CD4-positive, alpha-beta T cell treated with Interleukin-4 for 4 hours (primary cell): ENCODE data around the gene OR6C75.
"Not testable (repeated sequence)": the region's sequence is repeated elsewhere in the genome, so short reads cannot be mapped to it uniquely, and the experiment has no call there.

ENCODE experiments used
- DNase-seq: peaks from one replicate; pipeline ENCODE4 v3.0.0-alpha.2; 2020

The OR6C75 gene

DNA sequence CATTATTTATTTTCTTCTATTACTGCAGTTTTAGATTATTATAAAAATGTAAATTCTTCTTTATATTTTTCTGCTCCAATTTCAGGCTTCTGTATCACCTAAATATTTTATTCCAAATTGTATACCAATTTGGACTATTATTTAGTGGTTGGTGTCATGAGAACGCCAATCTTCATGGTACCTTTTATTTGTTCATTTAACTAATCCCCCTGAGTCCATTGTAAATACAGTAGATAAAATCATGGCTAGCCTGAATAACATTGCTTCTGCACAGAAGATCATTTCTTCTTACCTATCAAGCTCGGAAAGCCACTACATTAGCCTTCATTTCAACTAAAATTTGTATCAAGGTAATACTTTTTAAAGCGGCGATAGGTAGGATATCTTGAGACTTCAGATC lies at the start of gene OR6C75:
TSS of gene OR6C75 (plus strand) at position 301 of the 400 bp plus-strand sequence. CDS start 2,136 bp downstream, outside the sequence.
- DNase-seq, result no peak

DNA sequence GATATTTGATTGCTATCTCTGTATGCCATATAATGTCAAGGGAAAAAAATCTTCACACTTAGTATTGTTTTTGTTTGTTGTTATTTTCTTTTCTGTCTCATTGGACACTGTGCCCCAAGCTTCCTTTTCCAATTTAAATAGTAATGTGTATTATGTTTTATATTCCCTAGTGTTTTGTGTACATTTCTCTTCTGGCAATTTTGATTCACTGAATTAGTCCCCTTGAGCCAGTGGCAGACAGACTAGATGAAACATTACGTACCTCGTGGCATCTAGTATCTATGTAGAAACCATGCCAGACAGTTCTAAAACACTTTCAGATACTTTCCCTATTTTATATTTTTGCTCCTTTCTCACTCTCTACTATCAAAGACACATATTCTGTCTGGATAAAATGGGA lies 48.7 kb upstream of the OR6C75 start, which contains the start of gene OR6C1:
TSS of gene OR6C1 (plus strand) at position 301 of the 400 bp plus-strand sequence. CDS start 6,257 bp downstream, outside the sequence.
- no peak for DNase-seq

DNA sequence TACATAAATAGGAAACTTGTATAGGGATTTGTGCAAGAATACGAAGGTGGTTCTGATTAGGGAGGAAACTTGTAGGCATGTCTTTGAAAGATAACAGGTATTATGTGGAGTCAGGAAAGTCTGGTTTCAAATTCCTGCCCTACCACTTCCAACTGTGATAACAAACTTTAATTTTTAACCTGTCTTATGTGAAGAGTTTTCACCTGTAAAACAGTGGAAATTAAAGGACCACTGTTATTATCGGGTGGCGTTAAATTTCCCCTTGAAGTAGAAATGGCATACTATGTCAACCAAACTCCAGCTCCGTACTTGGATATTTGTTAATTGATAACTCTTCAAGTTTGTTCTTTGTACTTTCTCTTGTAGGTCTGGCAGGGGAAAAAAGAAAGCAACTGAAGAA lies 42.6 kb upstream of the OR6C75 start:
- DNase-seq, result no peak

DNA sequence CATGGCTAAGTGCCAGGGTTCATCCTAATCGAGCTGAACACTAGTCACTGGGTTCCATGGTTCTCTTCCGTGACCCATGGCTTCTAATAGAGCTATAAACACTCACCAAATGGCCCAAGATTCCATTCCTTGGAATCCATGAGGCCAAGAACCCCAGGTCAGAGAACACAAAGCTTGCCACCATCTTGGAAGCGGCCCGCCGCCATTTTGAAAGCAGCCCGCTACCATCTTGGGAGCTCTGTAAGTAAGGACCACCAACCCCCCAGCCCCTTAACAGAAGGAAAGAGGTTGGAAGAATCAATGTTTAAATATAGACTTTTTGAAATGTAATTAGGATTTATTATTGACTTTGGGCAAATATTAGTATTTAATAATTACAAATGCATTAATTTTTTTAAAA lies 37.0 kb upstream of the OR6C75 start:
- not testable (repeated sequence) for DNase-seq

DNA sequence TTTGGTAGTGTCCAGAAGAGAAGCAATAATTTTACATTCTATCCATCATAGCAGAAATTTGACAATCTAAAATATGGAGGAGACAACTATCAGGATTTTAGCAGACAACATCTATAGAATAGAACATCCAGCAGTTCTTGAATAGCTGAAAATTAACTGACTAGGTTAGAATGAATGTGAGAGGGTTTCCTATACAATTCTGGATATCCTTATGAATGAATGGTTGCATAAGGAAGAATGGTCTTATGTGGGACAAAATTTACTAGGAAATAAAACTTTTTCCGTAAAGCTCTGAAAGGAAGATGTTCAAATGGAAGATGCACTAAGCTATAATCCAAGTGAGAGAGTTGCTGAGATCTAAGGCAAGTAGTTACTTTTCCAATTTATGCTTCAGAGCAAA lies 32.3 kb upstream of the OR6C75 start, which contains the start of gene OR6C3:
TSS of gene OR6C3 (plus strand) at position 301 of the 400 bp plus-strand sequence. CDS start 955 bp downstream, outside the sequence.
- no peak for DNase-seq

DNA sequence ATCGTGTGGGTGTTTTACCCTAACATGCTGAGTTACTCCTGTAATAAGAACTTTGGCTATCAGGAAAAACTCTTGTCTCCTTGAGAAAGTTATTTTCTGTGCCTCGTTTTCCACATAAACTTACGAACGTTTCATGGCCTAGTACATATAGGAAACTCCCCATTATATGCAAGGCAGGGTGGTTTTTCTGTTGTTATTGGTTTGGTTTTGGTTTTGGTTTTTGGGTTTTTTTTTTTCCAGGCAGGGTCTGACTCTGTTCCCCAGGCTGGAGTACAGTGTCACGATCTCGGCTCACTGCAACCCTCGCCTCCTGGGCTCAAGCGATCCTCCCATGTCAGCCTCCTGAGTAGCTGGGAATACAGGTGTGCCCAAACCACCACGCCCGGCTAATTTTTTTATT lies 26.8 kb upstream of the OR6C75 start:
- no peak for DNase-seq

DNA sequence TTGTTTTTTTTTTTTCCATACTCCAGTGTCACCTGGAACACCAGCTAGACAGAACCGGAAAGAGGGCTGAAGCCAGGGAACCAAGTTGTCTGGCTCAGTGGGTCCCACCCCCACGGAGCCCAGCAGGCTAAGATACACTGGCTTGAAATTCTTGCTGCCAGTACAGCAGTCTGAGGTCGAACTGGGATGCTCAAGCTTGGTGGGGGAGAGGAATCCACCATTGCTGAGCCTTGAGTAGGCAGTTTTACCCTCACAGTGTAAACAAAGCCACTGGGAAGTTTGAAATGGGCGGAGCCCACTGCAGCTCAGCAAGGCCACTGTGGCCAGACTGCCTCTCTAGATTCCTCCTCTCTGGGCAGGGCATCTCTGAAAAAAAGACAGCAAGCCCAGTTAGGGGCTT lies 7.4 kb upstream of the OR6C75 start:
- DNase-seq, result not testable (repeated sequence)

DNA sequence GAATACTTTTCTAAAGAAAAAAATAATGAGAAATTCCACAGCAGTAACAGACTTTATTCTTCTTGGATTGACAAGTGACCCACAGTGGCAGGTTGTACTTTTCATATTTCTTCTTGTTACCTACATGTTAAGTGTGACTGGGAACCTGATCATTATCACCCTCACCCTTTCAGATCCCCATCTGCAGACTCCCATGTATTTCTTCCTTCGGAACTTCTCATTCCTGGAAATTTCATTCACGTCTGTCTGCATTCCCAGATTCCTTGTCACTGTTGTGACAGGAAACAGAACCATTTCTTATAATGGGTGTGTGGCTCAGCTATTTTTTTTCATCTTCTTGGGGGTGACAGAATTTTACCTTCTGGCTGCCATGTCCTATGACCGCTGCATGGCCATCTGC lies 2.3 kb downstream of the OR6C75 start:
- no peak for DNase-seq

DNA sequence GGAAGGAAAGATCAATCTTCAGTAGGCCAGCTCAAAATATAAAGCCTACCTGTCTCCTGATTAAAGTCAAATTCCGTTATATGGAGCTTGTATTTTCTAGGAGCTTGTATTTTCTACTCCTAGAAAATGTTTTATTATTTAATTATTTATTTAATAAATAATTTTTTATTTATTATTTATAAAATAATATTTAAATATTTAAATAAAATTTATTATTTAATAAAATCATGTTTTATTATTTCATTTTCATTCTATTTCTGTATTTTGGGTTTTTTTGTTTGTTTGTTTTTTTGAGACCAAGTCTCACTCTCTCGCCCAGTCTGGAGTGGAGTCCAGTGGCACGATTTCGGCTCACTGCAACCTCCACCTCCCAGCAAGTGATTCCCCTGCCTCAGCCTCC lies 9.7 kb downstream of the OR6C75 start:
- no peak for DNase-seq

DNA sequence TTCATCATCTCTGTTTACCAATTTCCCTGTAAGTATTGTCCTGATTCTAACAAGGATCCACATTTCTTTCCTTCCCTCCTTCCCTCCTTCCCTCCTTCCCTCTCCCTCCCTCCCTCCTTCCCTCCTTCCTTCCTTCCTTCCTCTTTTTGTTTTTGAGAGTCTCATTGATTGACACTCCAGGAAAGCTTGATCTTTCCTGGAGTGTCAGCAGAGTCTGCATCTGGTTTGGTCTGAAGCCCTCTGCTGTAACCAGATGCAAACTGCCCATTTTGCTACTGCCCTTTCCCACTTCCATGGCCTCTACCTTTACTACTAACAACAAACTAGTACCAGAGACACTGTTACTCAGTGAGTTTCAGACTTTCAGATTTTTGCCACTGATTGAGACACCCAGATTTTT lies 23.1 kb downstream of the OR6C75 start:
- DNase-seq, result no peak

DNA sequence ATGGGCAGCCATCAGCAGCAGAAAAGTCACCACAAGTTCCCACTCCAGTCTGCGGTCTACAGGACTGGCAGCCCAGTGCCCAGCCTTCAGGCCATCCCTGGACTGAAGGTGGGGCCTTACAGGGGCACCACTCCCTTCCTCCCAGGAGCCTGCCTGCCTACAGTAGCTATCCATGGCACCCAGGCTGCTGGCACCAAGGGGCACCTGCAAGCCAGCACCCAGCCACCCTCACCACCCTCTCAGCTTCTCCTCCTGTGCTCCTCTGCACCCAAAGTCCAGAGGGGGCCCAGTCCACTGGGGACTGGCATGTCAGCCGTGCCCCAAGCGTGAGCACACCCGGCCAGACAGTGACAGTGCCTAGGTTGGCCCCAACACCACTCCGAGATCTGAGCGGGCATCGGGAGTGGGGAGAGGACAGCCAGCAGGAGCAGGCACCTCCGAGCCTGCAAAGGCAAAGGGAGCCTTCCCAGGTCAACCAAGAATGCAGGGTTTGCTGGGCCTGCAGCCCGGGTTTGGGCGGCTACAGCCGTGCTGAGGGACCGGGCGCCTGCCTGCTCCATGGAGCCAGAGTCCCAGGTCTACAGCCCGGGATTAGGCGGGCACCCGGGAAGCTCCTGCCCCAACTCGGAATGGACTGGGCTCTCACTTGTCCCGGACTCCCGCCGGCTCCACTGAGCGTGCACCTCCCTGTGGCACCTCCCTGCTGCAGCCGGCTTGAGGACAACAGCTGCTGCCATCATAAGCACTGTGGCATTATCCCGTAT lies 29.4 kb downstream of the OR6C75 start:
- DNase-seq, result no peak

DNA sequence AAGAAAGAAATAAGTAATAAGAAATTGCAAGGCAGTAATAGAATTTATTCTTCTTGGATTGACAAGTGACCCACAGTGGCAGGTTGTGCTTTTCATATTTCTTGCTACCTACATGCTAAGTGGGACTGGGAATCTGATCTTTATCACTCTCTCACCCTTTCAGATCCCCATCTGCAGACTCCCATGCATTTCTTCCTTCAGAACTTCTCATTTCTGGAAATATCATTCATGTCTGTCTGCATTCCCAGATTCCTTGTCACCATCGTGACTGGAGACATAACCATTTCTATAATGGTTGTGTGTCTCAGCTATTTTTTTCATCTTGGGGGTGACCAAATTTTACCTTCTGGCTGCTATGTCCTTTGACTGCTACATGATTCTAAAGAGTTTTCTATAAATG lies 33.6 kb downstream of the OR6C75 start:
- DNase-seq, result no peak

DNA sequence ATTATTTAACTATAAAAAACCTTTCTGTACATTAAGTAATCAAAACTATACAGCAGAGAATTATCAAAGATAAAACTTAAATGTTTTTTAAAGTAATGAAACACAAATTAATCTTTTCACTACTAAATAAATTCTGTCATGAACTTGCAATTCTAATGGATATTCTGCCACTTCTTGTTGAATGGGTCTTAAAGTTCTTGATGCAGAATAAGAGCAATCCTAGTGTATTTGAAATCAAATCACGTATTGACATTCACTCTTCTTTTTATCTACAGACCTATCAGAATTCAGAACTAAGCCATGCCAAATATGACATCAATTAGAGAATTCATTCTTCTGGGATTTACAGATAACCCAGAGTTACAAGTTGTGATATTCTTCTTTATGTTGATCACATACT lies 37.5 kb downstream of the OR6C75 start, which contains the start of gene OR6C65:
TSS of gene OR6C65 (plus strand) at position 301 of the 400 bp plus-strand sequence. CDS start at position 301, 0 bp downstream.
- DNase-seq, result no peak

DNA sequence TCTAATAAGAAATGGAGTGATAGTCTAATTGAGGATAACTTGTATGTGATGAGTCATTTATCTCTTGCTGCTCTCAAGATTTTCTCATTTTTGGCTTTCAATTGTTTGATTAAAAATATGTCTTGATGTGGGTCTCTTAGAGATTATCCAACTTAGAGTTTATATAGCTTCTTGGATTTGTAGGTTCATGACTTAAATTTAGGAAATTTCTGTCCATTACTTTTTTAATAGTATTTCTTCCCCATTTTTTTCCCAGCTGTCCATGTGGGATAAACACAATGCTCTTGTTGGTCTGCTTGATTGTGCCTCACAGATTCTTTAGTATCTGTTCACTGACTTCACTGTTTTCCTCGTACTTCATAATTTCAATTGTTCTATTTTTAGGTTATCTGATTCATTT lies 45.1 kb downstream of the OR6C75 start:
- DNase-seq, result no peak

DNA sequence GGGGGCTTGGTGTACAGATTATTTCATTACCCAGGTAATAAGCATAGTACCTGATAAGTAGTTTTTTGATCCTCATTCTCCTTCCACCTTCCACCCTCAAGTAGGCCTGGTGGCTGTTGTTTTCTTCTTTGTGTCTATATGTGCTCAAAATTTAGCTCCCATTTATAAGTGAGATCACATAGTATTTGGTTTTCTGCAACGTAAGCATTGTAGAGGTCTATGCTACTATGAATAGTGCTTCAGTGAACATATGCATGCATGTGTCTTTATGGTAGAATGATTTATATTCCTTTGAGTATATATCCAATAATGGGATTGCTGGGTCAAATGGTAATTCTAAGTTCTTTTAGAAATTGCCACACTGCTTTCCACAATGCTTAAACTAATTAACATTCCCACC lies 46.4 kb downstream of the OR6C75 start:
- not testable (repeated sequence) for DNase-seq

DNA sequence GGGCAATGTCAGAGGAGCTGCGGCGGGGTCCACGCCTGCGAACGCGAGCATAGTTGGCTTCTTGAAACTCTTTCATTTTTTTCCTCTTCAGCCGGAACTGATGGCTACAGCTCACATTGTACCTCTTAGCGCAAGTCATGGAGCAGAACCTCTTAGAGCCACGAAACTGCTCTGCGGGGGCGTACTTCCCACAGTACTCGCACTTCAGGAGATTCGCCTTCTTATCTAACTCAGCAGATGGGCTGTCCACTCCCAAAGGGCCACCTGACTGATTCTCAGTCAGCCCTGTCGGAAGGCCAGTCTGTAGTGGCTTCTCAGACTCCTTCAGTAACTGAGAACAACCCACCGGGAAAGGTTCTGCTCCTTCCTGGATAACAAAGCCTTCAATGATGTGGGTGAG lies 49.4 kb downstream of the OR6C75 start:
- DNase-seq, result not testable (repeated sequence)

DNA sequence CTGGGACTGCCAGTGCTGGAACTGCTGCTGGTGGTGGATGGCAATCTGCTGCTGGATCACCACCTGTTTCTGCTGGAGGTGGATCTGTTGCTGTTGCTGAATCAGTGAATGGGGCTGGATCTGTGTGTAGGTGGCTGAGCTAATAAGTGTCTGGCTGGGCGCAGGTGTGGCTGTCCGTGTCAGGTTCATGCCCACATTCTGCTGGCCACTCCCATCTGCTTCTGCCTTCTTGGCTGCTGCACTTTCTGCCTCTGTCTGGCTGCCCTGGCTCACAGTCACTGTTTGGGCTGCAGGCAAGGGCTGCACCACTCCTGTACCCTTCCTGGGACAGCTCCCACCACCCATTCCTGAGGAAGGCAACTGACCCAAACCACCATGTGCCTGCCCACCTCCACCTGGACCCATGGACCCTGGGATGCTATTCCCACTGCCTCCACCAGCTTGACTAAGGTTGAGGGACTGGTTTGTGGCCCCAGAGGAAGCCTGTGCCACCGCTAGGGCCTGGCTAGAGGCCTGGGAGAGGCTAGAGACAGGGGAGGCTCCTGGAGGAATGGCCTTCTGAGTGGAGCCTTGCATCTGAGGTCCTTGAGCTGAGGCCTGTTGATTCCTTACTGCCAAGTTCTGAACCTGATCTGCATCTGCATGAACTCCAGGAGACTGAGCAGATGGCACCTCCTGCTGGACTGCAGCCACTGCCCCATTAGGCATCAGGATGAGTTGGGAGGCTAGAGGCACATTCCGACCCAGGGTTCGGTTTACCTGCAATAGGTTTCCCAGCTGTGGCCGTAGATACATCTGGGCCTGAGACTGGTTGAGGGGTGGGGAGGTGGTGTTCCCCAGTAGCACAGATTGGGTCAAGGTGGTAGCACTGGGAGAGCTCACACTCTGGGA lies 51.0 kb downstream of the OR6C75 start:
- DNase-seq, result not testable (repeated sequence)

DNA sequence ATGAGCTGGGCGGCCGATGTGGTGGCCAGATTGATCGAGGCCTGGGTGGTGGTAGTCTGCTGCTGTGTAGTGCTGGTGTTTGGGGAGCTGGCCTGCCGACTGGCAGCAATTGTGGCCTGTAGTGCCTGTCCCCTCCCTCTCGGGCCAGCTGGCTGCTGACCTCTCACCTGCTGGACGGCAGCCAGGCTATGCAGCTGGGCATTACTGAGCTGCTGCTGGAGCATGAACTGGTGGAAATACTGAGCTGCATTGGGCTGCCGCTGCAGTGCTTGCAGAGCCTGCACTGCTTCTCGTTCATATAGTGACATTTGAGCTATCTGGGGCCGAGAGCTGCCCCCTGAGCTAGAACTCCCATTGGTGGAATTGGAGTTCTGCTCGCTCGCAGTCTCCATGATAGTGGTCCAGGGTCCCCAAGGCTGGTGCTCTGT lies 51.6 kb downstream of the OR6C75 start:
- not testable (repeated sequence) for DNase-seq

DNA sequence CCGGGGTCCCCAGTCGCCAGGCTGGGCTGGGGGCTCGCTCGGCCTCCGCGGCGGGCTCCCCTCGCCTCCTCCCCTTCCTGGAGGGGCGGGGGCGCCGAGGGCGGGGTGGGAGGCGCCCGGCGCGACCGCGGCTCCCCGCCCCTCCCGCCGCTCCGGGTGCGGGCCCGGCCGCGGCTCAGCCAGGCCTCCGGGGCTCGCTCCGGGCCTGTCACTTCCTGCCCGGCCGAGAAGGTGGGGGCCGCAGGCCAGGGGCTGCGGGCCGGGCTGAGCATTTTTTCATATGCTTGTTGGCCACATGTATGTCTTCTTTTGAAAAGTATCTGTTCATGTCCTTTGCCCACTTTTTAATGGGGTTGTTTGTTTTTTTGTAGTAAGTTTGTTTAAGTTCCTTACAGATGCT lies 52.1 kb downstream of the OR6C75 start:
- not testable (repeated sequence) for DNase-seq

DNA sequence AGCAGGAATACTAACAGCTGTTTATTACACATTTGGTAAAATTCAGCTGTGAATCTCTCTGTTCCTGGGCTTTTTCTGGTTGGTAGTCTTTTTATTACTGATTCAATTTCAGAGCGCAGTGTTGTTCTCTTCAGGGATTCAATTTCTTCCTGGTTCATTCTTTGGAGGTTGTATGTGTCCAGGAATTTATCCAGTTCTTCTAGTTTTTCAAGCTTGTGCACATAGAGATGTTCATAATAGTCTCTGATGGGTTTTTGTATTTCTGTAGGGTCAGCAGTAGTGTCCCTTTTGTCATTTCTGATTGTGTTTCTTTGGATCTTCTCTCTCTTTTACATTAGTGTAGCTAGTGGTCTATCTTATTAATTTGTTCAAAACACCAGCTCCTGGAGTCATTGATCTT lies 54.2 kb downstream of the OR6C75 start:
- DNase-seq, result no peak
